NCI-H146 (cell line): ENCODE results near the gene TCFL5.
"Not testable (repeated sequence)": the region's sequence is repeated elsewhere in the genome, so short reads cannot be mapped to it uniquely, and the experiment has no call there.

ENCODE experiments used
- DNase-seq: peaks from one replicate; lab custom pipeline; 2025; lab: John Stamatoyannopoulos, UW

TCFL5 gene

GRCh38 chr20:62855120-62855519 is 6.5 kb downstream of the TCFL5 start:
- no peak for DNase-seq

GRCh38 chr20:62854121-62854520 is 7.5 kb downstream of the TCFL5 start:
- no peak for DNase-seq

- DNase-seq = not testable (repeated sequence)
These were observed 8.3 kb downstream of the TCFL5 start for GRCh38 chr20:62853304-62853703.

- no peak for DNase-seq
These were observed 8.8 kb downstream of the TCFL5 start for GRCh38 chr20:62852841-62853240.

- no peak for DNase-seq
These were observed 9.4 kb downstream of the TCFL5 start for GRCh38 chr20:62852196-62852595.

- DNase-seq = no peak
These were observed 11.2 kb downstream of the TCFL5 start for GRCh38 chr20:62850333-62850974.

GRCh38 chr20:62849431-62849830 is 12.2 kb downstream of the TCFL5 start:
- DNase-seq = no peak

GRCh38 chr20:62848917-62849316 is 12.7 kb downstream of the TCFL5 start:
- not testable (repeated sequence) for DNase-seq

GRCh38 chr20:62846166-62846890 is 15.3 kb downstream of the TCFL5 start:
- no peak for DNase-seq

GRCh38 chr20:62845416-62846160 is 16.0 kb downstream of the TCFL5 start:
- DNase-seq = no peak

GRCh38 chr20:62844182-62844581 is 17.4 kb downstream of the TCFL5 start:
- DNase-seq = no peak

GRCh38 chr20:62843656-62844055 is 18.0 kb downstream of the TCFL5 start:
- no peak for DNase-seq

- no peak for DNase-seq
These were observed 19.9 kb downstream of the TCFL5 start for GRCh38 chr20:62841705-62842212.

- peak; percentile 51 for DNase-seq
These were observed 21.1 kb downstream of the TCFL5 start for GRCh38 chr20:62840244-62841197.

GRCh38 chr20:62839816-62840215 is 21.8 kb downstream of the TCFL5 start:
- DNase-seq = no peak

GRCh38 chr20:62839261-62839660 is 22.4 kb downstream of the TCFL5 start:
- no peak for DNase-seq

GRCh38 chr20:62838128-62838891 is 23.3 kb downstream of the TCFL5 start:
- DNase-seq = no peak

GRCh38 chr20:62837790-62838127 is 23.9 kb downstream of the TCFL5 start:
- DNase-seq = no peak

- DNase-seq = no peak
These were observed 24.6 kb downstream of the TCFL5 start for GRCh38 chr20:62836967-62837490.

- no peak for DNase-seq
These were observed 25.4 kb downstream of the TCFL5 start for GRCh38 chr20:62835931-62836861.
